ENCODE results near the gene IGF1R.

IGF1R gene

GRCh38 chr15:98858610-98859023 is 210.3 kb downstream of the IGF1R start:
- no peak for DNase-seq (ENCODE audit: low read depth)

- no peak for DNase-seq (ENCODE audit: low read depth)
Observed at GRCh38 chr15:98859149-98859548, 210.8 kb downstream of the IGF1R start.

- DNase-seq (ENCODE audit: low read depth): no peak
Observed at GRCh38 chr15:98860281-98861041, 212.1 kb downstream of the IGF1R start.

GRCh38 chr15:98861188-98861587 is 212.8 kb downstream of the IGF1R start:
- DNase-seq (ENCODE audit: low read depth): no peak

GRCh38 chr15:98863983-98864382 is 215.6 kb downstream of the IGF1R start:
- no peak for DNase-seq (ENCODE audit: low read depth)

- DNase-seq (ENCODE audit: low read depth): peak; percentile 83
Observed at GRCh38 chr15:98865397-98866339, 217.3 kb downstream of the IGF1R start.

- peak; percentile 82 for DNase-seq (ENCODE audit: low read depth)
Observed at GRCh38 chr15:98866511-98866910, 218.2 kb downstream of the IGF1R start.

- no peak for DNase-seq (ENCODE audit: low read depth)
Observed at GRCh38 chr15:98868564-98868963, 220.2 kb downstream of the IGF1R start.

GRCh38 chr15:98870788-98871187 is 222.4 kb downstream of the IGF1R start:
- DNase-seq (ENCODE audit: low read depth): no peak

GRCh38 chr15:98872774-98873173 is 224.4 kb downstream of the IGF1R start:
- DNase-seq (ENCODE audit: low read depth): no peak

- peak; percentile 96 for DNase-seq (ENCODE audit: low read depth)
Observed at GRCh38 chr15:98873441-98874218, 225.3 kb downstream of the IGF1R start.

- DNase-seq (ENCODE audit: low read depth): no peak
Observed at GRCh38 chr15:98874370-98874769, 226.0 kb downstream of the IGF1R start.

- no peak for DNase-seq (ENCODE audit: low read depth)
Observed at GRCh38 chr15:98874773-98875172, 226.4 kb downstream of the IGF1R start.

GRCh38 chr15:98875309-98875708 is 227.0 kb downstream of the IGF1R start:
- DNase-seq (ENCODE audit: low read depth): no peak

GRCh38 chr15:98876451-98877369 is 228.4 kb downstream of the IGF1R start:
- peak; percentile 43 for DNase-seq (ENCODE audit: low read depth)

- no peak for DNase-seq (ENCODE audit: low read depth)
Observed at GRCh38 chr15:98878172-98878571, 229.8 kb downstream of the IGF1R start.

GRCh38 chr15:98878862-98879261 is 230.5 kb downstream of the IGF1R start:
- DNase-seq (ENCODE audit: low read depth): no peak

- peak; percentile 65 for DNase-seq (ENCODE audit: low read depth)
Observed at GRCh38 chr15:98881526-98882520, 233.5 kb downstream of the IGF1R start.

GRCh38 chr15:98883478-98883877 is 235.1 kb downstream of the IGF1R start:
- no peak for DNase-seq (ENCODE audit: low read depth)

- no peak for DNase-seq (ENCODE audit: low read depth)
Observed at GRCh38 chr15:98884894-98885293, 236.6 kb downstream of the IGF1R start.

All from ELR (cell line).